IPS-11a (cell line): ENCODE data around the gene P2RY11.
A peak's percentile ranks its signal among the peaks of the same experiment; 100 is the strongest.

Source experiments
- H3K4me3 ChIP-seq: one replicate; pipeline ENCODE4 v1.5.1; 2013; ENCODE audit warnings: low read depth, low read length, control low read depth

P2RY11 gene

GRCh38 chr19:10111405-10111811, at the start of gene P2RY11:
P2RY11 (plus strand) TSS chr19:10111693; CDS start chr19:10111722, 29 bp downstream.
- no peak within 1 kb of the TSS for H3K4me3 ChIP-seq

- no peak overlapping the region for H3K4me3 ChIP-seq
Measured at GRCh38 chr19:10061717-10062310, 49.7 kb upstream of the P2RY11 start.

- H3K4me3 ChIP-seq = no peak overlapping the region
Measured at GRCh38 chr19:10068205-10068604, 43.3 kb upstream of the P2RY11 start.

- no peak overlapping the region for H3K4me3 ChIP-seq
Measured at GRCh38 chr19:10069046-10069445, 42.4 kb upstream of the P2RY11 start.

GRCh38 chr19:10070730-10071446, 40.6 kb upstream of the P2RY11 start:
- H3K4me3 ChIP-seq = no peak overlapping the region

GRCh38 chr19:10074153-10074552, 37.3 kb upstream of the P2RY11 start:
- no peak overlapping the region for H3K4me3 ChIP-seq

- no peak overlapping the region for H3K4me3 ChIP-seq
Measured at GRCh38 chr19:10076535-10076934, 35.0 kb upstream of the P2RY11 start.

GRCh38 chr19:10078329-10078728, 33.2 kb upstream of the P2RY11 start:
- no peak overlapping the region for H3K4me3 ChIP-seq

GRCh38 chr19:10079031-10079453, 32.5 kb upstream of the P2RY11 start:
- no peak overlapping the region for H3K4me3 ChIP-seq

GRCh38 chr19:10083911-10084310, 27.6 kb upstream of the P2RY11 start:
- H3K4me3 ChIP-seq = no peak overlapping the region

- no peak overlapping the region for H3K4me3 ChIP-seq
Measured at GRCh38 chr19:10084803-10085202, 26.7 kb upstream of the P2RY11 start.

GRCh38 chr19:10085641-10086590, 25.6 kb upstream of the P2RY11 start, which contains the start of gene SHFL:
SHFL (plus strand) TSS chr19:10086317; CDS start chr19:10086428, 111 bp downstream.
- H3K4me3 ChIP-seq = peak within 1 kb of the TSS; percentile 78

GRCh38 chr19:10086591-10087192, 24.8 kb upstream of the P2RY11 start:
- peak overlapping the region; percentile 78 for H3K4me3 ChIP-seq

- peak overlapping the region; percentile 78 for H3K4me3 ChIP-seq
Measured at GRCh38 chr19:10087296-10088061, 24.0 kb upstream of the P2RY11 start.

- H3K4me3 ChIP-seq = no peak overlapping the region
Measured at GRCh38 chr19:10088949-10089554, 22.4 kb upstream of the P2RY11 start.

- no peak overlapping the region for H3K4me3 ChIP-seq
Measured at GRCh38 chr19:10089801-10090375, 21.6 kb upstream of the P2RY11 start.

- no peak overlapping the region for H3K4me3 ChIP-seq
Measured at GRCh38 chr19:10091370-10091687, 20.2 kb upstream of the P2RY11 start.

- H3K4me3 ChIP-seq = no peak overlapping the region
Measured at GRCh38 chr19:10091895-10092641, 19.4 kb upstream of the P2RY11 start.
